CD14-positive monocyte (primary cell): ENCODE results near the gene CHST6. TPM values are rescaled to one million over a fixed set of nuclear protein-coding genes. Genes with fewer than 3 reads are reported as not detected.

ENCODE experiments used
- DNase-seq, 3 donors: peaks; one replicate each; pipeline ENCODE4 v3.0.0-alpha.2; 2011 to 2022
- H2AFZ ChIP-seq: 2 replicates; pipeline ENCODE4 v1.6.0; 2012; ENCODE audit warnings: mild to moderate bottlenecking, low read depth, low read length, inconsistent platforms; ENCODE audit not compliant: insufficient read depth, poor library complexity, severe bottlenecking
- H3K27ac ChIP-seq, 2 donors: 1 replicate in 1 of 2; 2 replicates in 1 of 2; pipeline ENCODE4 v1.5.1; 2012 to 2013; ENCODE audit warnings: low read length in 2 of 2, control low read depth in 1 of 2, inconsistent platforms in 1 of 2, low read depth in 1 of 2, mild to moderate bottlenecking in 1 of 2
- H3K27me3 ChIP-seq, 2 donors: one replicate each; pipeline versions ENCODE4 v1.6.0 to v1.6.1; 2011 to 2013; ENCODE audit warnings: low read length in 2 of 2; ENCODE audit not compliant: control insufficient read depth in 2 of 2, insufficient read depth in 2 of 2
- H3K36me3 ChIP-seq, 2 donors: replicated peaks in 1 of 2; 1 replicate in 1 of 2; 2 replicates in 1 of 2; pipeline versions ENCODE4 v1.5.1 to v1.6.1; 2012 to 2013; ENCODE audit warnings: low read length in 2 of 2, control low read depth in 1 of 2, inconsistent platforms in 1 of 2, mild to moderate bottlenecking in 1 of 2; ENCODE audit not compliant: insufficient read depth in 2 of 2, control insufficient read depth in 1 of 2
- H3K4me1 ChIP-seq, 2 donors: 1 replicate in 1 of 2; 2 replicates in 1 of 2; pipeline versions ENCODE4 v1.5.1 to v1.6.1; 2012 to 2013; ENCODE audit warnings: low read length in 2 of 2, control low read depth in 1 of 2, inconsistent platforms in 1 of 2, mild to moderate bottlenecking in 1 of 2, moderate library complexity in 1 of 2; ENCODE audit not compliant: insufficient read depth in 2 of 2, control insufficient read depth in 1 of 2
- H3K4me2 ChIP-seq: replicated peaks from 2 replicates; pipeline ENCODE3; 2012; ENCODE audit warnings: low read length, moderate library complexity, mild to moderate bottlenecking; ENCODE audit not compliant: poor library complexity, severe bottlenecking; ENCODE audit errors: extremely low read depth
- H3K4me3 ChIP-seq, 3 experiments: fragments of 200-600 bp in 1 of 3; sonication (generic) in 1 of 3; replicated peaks in 1 of 3; 1 replicate in 2 of 3; 2 replicates in 1 of 3; pipeline ENCODE4 v1.5.1; 2011 to 2013; ENCODE audit warnings: low read length in 3 of 3, mild to moderate bottlenecking in 3 of 3, control low read depth in 2 of 3, low read depth in 2 of 3, inconsistent platforms in 1 of 3, moderate library complexity in 1 of 3
- H3K79me2 ChIP-seq: 2 replicates; pipeline ENCODE4 v1.6.0; 2012; ENCODE audit warnings: mild to moderate bottlenecking, control low read depth, inconsistent platforms, low read length, moderate library complexity; ENCODE audit not compliant: insufficient read depth
- H3K9ac ChIP-seq: 2 replicates; pipeline ENCODE4 v1.6.0; 2017; ENCODE audit warnings: low read length, mild to moderate bottlenecking; ENCODE audit not compliant: insufficient read depth, poor library complexity, severe bottlenecking
- H3K9me3 ChIP-seq, 2 donors: replicated peaks in 1 of 2; 1 replicate in 1 of 2; 2 replicates in 1 of 2; pipeline versions ENCODE4 v1.5.1 to v1.6.1; 2012 to 2013; ENCODE audit warnings: low read length in 2 of 2, control low read depth in 1 of 2; ENCODE audit not compliant: control insufficient read depth in 1 of 2, insufficient read depth in 1 of 2
- H4K20me1 ChIP-seq: 2 replicates; pipeline ENCODE4 v1.6.0; 2012; ENCODE audit warnings: mild to moderate bottlenecking, low read length, control low read depth, moderate library complexity; ENCODE audit not compliant: insufficient read depth
- H3K27ac Mint-ChIP-seq, 7 donors: one replicate each; pipeline ENCODE4 v1.8.0; 2020; ENCODE audit warnings: mild to moderate bottlenecking in 7 of 7, mixed read lengths in 7 of 7, moderate library complexity in 6 of 7, inconsistent platforms in 2 of 7
- H3K27me3 Mint-ChIP-seq, 3 donors: one replicate each; pipeline ENCODE4 v1.8.0; 2021 to 2022; ENCODE audit warnings: low read depth in 3 of 3, mild to moderate bottlenecking in 3 of 3, mixed read lengths in 3 of 3, moderate library complexity in 3 of 3, inconsistent platforms in 1 of 3
- H3K36me3 Mint-ChIP-seq, 2 donors: one replicate each; pipeline ENCODE4 v1.8.0; 2020; ENCODE audit warnings: mixed read lengths in 2 of 2, inconsistent platforms in 1 of 2, mild to moderate bottlenecking in 1 of 2
- H3K4me1 Mint-ChIP-seq: one replicate; pipeline ENCODE4 v1.8.0; 2020; ENCODE audit warnings: mild to moderate bottlenecking, mixed read lengths
- H3K4me3 Mint-ChIP-seq, 2 donors: one replicate each; pipeline ENCODE4 v1.8.0; 2020; ENCODE audit warnings: mild to moderate bottlenecking in 2 of 2, mixed read lengths in 2 of 2, moderate library complexity in 1 of 2
- H3K9me3 Mint-ChIP-seq, 7 donors: one replicate each; pipeline ENCODE4 v1.8.0; 2020 to 2022; ENCODE audit warnings: mixed read lengths in 7 of 7, mild to moderate bottlenecking in 6 of 7, moderate library complexity in 6 of 7, inconsistent platforms in 2 of 7
- WGBS: methylation state at CpG from one replicate; pipeline ENCODE4 v1.1.5; 2013; ENCODE audit warnings: missing lambda C conversion rate; ENCODE audit not compliant: insufficient coverage; 5-methylcytosine and 5-hydroxymethylcytosine counted together
- intact Hi-C, 2 donors: fragments of 100-400 bp; cut with micrococcal nuclease; formaldehyde crosslinking; loops; one replicate each; pipeline versions ENCODE4 v1.15.0 to v1.15.1; 2023
- polyA plus RNA-seq, 3 donors: library from polyadenylated mRNA; depleted of rRNA in 1 of 3; unstranded in 2 of 3; stranded (reverse) in 1 of 3; fragments of 300-500 nt in 2 of 3; fragments of >200 nt in 1 of 3; fragmentation: Illumina TruSeq in 2 of 3; gene quantifications; 1 replicate in 2 of 3; 2 replicates in 1 of 3; pipeline ENCODE4 v1.2.3, GENCODE V29; 2012 to 2021
- TF ChIP-seq, protein P1 (sequence below): fragments of 200-600 bp; IDR thresholded peaks from one replicate; pipeline ENCODE4 v1.8.0; 2022; ENCODE audit warnings: antibody characterized with exemption, mild to moderate bottlenecking

The CHST6 gene
- polyA plus RNA-seq, 3 donors = 0.03 TPM; not detected in 2

DNA sequence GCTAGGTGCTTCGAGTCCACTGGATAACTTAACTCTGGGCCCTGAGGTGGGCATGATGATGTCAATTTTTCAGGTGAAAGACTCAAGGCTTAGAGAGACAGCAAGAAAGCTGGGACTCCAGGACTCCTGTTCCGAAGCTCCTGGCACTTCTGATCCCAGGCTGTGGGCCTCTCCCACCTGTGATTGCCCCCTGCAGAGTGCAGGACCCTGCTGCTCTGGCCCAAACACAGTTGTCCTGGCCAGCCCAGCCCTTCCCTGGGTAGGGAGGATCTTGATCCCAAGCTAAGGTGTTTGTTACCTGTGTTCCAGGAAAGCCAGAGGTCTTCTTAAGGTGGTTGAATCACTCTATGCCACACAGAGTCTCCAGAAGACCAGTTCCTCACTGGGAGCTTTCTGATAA is 37.5 kb upstream of the CHST6 start:
- H3K4me2 ChIP-seq = no peak overlapping the region
- H3K36me3 ChIP-seq = no peaks in the 10 kb centered on the region
- H3K27ac ChIP-seq = no peak overlapping the region
- Mint-ChIP-seq H3K9me3 (peaks cover 0 to 8% (median 3%) of the 10 kb centered on the region in 7 donors), H3K27ac (no peak overlapping the region), H3K36me3 (no peaks in the 10 kb centered on the region), H3K4me3 (no peak overlapping the region), H3K4me1 (no peaks in the 10 kb centered on the region), H3K27me3 (peaks cover 0 to 4% (median 4%) of the 10 kb centered on the region in 3 donors)
- TF ChIP-seq, protein P1, sequence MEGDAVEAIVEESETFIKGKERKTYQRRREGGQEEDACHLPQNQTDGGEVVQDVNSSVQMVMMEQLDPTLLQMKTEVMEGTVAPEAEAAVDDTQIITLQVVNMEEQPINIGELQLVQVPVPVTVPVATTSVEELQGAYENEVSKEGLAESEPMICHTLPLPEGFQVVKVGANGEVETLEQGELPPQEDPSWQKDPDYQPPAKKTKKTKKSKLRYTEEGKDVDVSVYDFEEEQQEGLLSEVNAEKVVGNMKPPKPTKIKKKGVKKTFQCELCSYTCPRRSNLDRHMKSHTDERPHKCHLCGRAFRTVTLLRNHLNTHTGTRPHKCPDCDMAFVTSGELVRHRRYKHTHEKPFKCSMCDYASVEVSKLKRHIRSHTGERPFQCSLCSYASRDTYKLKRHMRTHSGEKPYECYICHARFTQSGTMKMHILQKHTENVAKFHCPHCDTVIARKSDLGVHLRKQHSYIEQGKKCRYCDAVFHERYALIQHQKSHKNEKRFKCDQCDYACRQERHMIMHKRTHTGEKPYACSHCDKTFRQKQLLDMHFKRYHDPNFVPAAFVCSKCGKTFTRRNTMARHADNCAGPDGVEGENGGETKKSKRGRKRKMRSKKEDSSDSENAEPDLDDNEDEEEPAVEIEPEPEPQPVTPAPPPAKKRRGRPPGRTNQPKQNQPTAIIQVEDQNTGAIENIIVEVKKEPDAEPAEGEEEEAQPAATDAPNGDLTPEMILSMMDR = no peak
- 86% methylated on average over 2 of the region's 2 CpGs for WGBS
- H4K20me1 ChIP-seq = no peaks in the 10 kb centered on the region
- DNase-seq = no peak
- no peaks in the 10 kb centered on the region for H3K9me3 ChIP-seq
- intact Hi-C loops = no loop called here
- H3K27me3 ChIP-seq = no peaks in the 10 kb centered on the region
- no peaks in the 10 kb centered on the region for H3K4me1 ChIP-seq
- H3K79me2 ChIP-seq = no peaks in the 10 kb centered on the region
- H3K9ac ChIP-seq = no peak overlapping the region
- no peak overlapping the region for H3K4me3 ChIP-seq
- H2AFZ ChIP-seq = no peak overlapping the region

- intact Hi-C loops = no loop called here
- Mint-ChIP-seq H3K36me3 (no peaks in the 10 kb centered on the region), H3K27ac (peak overlapping the region in 1 of 7 donors; percentile 39), H3K27me3 (peaks cover 0 to 4% (median 4%) of the 10 kb centered on the region in 3 donors), H3K9me3 (peaks cover 0 to 8% (median 3%) of the 10 kb centered on the region in 7 donors), H3K4me3 (no peak overlapping the region), H3K4me1 (no peaks in the 10 kb centered on the region)
- Histone ChIP-seq H3K27ac (no peak overlapping the region), H3K9me3 (no peaks in the 10 kb centered on the region), H3K79me2 (no peaks in the 10 kb centered on the region), H2AFZ (no peak overlapping the region), H3K27me3 (no peaks in the 10 kb centered on the region), H4K20me1 (no peaks in the 10 kb centered on the region), H3K9ac (no peak overlapping the region), H3K4me2 (no peak overlapping the region), H3K4me3 (no peak overlapping the region), H3K36me3 (no peaks in the 10 kb centered on the region), H3K4me1 (no peaks in the 10 kb centered on the region)
- DNase-seq = no peak
- WGBS = 97% methylated on average over 6 of the region's 8 CpGs
- TF ChIP-seq, protein P1 = no peak
Measured at GRCh38 chr16:75532142-75532765, 37.0 kb upstream of the CHST6 start.
